ENCODE data around the gene CRADD. TPM values are rescaled to one million over a fixed set of nuclear protein-coding genes. Genes with fewer than 3 reads are reported as not detected.

The CRADD gene
- total and polyA plus RNA-seq, 10 of the 15 experiments (the other 5 are each of a cell fraction or from before 2014, with no cell fraction given) = 7.6 to 15.5 (median 11.7) TPM

Small RNAs within 50 kb of the gene (small RNA-seq; reads per million reads assigned to genes)
- not detected for gene RN7SL630P

Other genes starting within 250 kb of the CRADD start
- gene UBE2N, start 235.4 kb upstream of the CRADD start, total RNA-seq (2014; rRNA removed) = 316 and 345 TPM in 2 replicates
- 301 and 306 TPM in 2 replicates for gene UBE2N, start 235.4 kb upstream of the CRADD start, total RNA-seq (2014; rRNA removed; fragmentation: Illumina TruSeq; extraction: Trizol)
- 242 and 243 TPM in 2 replicates for gene UBE2N, start 235.4 kb upstream of the CRADD start, total RNA-seq (2021)
- 312 and 365 TPM in 2 replicates for gene UBE2N, start 235.4 kb upstream of the CRADD start, polyA plus RNA-seq (2011; rRNA removed)
- gene UBE2N, start 235.4 kb upstream of the CRADD start, polyA plus RNA-seq (2014; fragmentation: Illumina TruSeq; extraction: Trizol) = 394 and 481 TPM in 2 replicates
- gene UBE2N, start 235.4 kb upstream of the CRADD start, polyA plus RNA-seq (2014; fragmentation: Nextera tagmentation; extraction: Ambion mirVana) = 100 to 1,000 TPM; 699 to 945 TPM
- gene UBE2N, start 235.4 kb upstream of the CRADD start, polyA plus RNA-seq (2014; rRNA removed) = 492 and 503 TPM in 2 replicates
- 100 to 1,000 TPM; 522 to 545 TPM for gene UBE2N, start 235.4 kb upstream of the CRADD start, polyA plus RNA-seq (2016; fragmentation: Nextera tagmentation; extraction: Ambion mirVana)
- 65.1 and 84.1 TPM in 2 replicates for gene MRPL42, start 209.9 kb upstream of the CRADD start, total RNA-seq (2014; rRNA removed)
- gene MRPL42, start 209.9 kb upstream of the CRADD start, total RNA-seq (2014; rRNA removed; fragmentation: Illumina TruSeq; extraction: Trizol) = 78.1 and 82.3 TPM in 2 replicates
- 77.9 and 81.0 TPM in 2 replicates for gene MRPL42, start 209.9 kb upstream of the CRADD start, total RNA-seq (2021)
- gene MRPL42, start 209.9 kb upstream of the CRADD start, polyA plus RNA-seq (2011; rRNA removed) = 132 and 211 TPM in 2 replicates
- 120 and 147 TPM in 2 replicates for gene MRPL42, start 209.9 kb upstream of the CRADD start, polyA plus RNA-seq (2014; fragmentation: Illumina TruSeq; extraction: Trizol)
- 100 to 1,000 TPM; 281 to 427 TPM for gene MRPL42, start 209.9 kb upstream of the CRADD start, polyA plus RNA-seq (2014; fragmentation: Nextera tagmentation; extraction: Ambion mirVana)
- 55.0 and 87.6 TPM in 2 replicates for gene MRPL42, start 209.9 kb upstream of the CRADD start, polyA plus RNA-seq (2014; rRNA removed)
- gene MRPL42, start 209.9 kb upstream of the CRADD start, polyA plus RNA-seq (2016; fragmentation: Nextera tagmentation; extraction: Ambion mirVana) = 100 to 1,000 TPM; 174 to 181 TPM
- gene SOCS2, start 104.7 kb upstream of the CRADD start, total RNA-seq (2014; rRNA removed) = 8.0 and 16.0 TPM in 2 replicates
- gene SOCS2, start 104.7 kb upstream of the CRADD start, total RNA-seq (2014; rRNA removed; fragmentation: Illumina TruSeq; extraction: Trizol) = 9.7 and 10.1 TPM in 2 replicates
- gene SOCS2, start 104.7 kb upstream of the CRADD start, total RNA-seq (2021) = 8.5 and 9.4 TPM in 2 replicates
- gene SOCS2, start 104.7 kb upstream of the CRADD start, polyA plus RNA-seq (2011; rRNA removed) = 2.6 and 3.5 TPM in 2 replicates
- 12.0 and 18.8 TPM in 2 replicates for gene SOCS2, start 104.7 kb upstream of the CRADD start, polyA plus RNA-seq (2014; fragmentation: Illumina TruSeq; extraction: Trizol)
- gene SOCS2, start 104.7 kb upstream of the CRADD start, polyA plus RNA-seq (2014; fragmentation: Nextera tagmentation; extraction: Ambion mirVana) = 1 to 10 TPM; 3.7 TPM
- gene SOCS2, start 104.7 kb upstream of the CRADD start, polyA plus RNA-seq (2014; rRNA removed) = 11.5 and 12.7 TPM in 2 replicates
- gene SOCS2, start 104.7 kb upstream of the CRADD start, polyA plus RNA-seq (2016; fragmentation: Nextera tagmentation; extraction: Ambion mirVana) = 1 to 10 TPM; 5.1 to 6.5 TPM

Data from GM12878 (cell line).